HL-60/S4 (cell line): Measurements from ENCODE around the gene MS4A13.
"Not testable (repeated sequence)": the region's sequence is repeated elsewhere in the genome, so short reads cannot be mapped to it uniquely, and the experiment has no call there.

Experiments
- in situ Hi-C: fragments of 300-500 bp; cut with MboI; formaldehyde crosslinking; loops from 2 replicates; pipeline ENCODE4 v1.14.3; 2022; ENCODE audit warnings: low sequenced_read_pairs

MS4A13 gene, protein sequence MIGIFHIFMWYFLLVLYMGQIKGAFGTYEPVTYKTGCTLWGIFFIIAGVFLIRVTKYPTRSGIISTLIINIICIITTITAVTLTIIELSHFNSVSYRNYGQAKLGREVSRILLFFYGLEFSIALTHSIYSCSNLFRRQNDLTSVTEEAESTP

GRCh38 chr11:60515144-60515855 is at the start of gene MS4A13:
Gene MS4A13, plus strand, starts transcription at chr11:60515392. Its CDS starts 2,692 bp downstream, at chr11:60518084.
- in situ Hi-C loops: no loop called here

DNA sequence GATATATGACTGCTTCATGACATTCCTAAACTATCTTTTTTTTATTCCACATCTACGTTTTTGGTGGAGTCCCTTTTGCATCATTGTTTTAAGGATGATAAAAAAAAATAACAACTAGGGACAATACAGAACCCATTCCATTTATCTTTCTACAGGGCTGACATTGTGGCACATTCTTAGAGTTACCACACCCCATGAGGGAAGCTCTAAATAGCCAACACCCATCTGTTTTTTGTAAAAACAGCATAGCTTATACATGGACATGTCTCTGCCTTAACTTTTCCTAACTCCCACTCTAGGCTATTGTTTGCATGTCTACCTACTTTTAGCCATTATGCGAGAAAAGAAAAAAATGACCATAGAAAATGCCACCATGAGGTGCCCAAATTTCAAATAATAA is 46.4 kb upstream of the MS4A13 start:
- in situ Hi-C loops: no loop called here

- in situ Hi-C loops: no loop called here
Measured at GRCh38 chr11:60469723-60470122, 45.5 kb upstream of the MS4A13 start.

DNA sequence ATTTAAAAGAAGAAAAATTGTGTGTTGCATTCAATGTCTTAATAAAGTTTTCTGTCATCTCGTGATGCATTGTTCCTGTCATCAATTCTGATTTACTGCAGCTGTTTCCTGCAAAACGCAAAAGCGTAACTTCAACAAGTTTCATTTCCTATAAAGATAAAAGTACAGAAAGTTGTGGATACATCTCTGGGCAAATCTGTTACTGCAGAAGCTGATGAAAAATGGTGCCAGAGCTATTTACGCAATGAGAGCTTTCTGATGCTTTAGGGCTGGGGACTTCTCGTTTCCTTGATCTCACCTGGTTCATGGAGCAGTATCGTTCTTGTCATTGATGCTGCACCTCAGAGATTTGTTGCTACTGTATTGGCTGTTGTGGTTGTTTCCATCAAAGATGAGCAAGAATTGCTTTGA is 38.2 kb upstream of the MS4A13 start:
- in situ Hi-C loops: no loop called here

GRCh38 chr11:60482361-60482760 is 32.8 kb upstream of the MS4A13 start:
- in situ Hi-C loops: no loop called here

DNA sequence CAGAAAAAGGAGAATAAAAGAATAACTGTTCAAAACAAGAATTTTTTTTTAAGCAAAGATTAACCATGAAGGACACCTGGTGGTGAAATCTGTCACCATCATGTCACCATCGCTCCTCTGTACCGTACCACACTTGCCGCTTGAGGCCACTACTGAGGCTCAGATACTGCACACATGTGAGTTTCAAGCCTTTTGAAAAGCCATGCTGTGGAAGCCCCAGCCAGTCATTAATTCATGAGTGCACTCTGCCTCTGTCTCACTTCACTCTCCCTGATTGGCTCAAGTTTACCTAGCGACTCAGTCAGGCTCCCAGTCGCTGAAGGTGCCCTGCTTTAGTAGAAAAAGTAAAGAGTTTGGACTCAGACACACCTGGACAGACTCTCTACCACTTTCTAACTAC is 29.2 kb upstream of the MS4A13 start:
- in situ Hi-C loops: no loop called here

DNA sequence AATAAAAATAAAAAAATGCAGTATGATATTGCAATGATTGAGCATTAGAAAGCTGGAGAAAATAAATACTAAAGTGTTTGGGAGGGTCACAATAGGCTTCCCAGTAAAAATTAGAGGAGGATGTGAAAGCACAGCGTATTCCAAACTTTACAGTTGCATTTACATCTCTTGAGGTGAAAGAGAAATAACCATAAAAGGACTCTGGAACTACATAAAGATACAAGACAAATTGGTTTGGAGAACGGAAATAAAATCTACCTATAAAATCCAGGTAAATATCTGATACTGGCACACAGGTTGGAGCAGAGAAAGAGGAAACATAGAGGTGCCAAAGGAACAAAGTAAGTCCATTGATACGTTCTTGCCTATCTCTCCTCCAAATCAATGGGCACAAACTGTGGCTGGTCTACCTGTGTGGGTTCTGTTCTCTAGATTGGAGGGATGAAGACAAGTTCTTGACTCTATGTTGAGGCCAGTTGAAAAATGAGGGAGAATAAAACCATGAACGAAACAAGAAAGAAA is 22.6 kb upstream of the MS4A13 start, which contains the start of gene MS4A12:
MS4A12 (plus strand) TSS at position 291 of the 522 bp plus-strand sequence. CDS start 4,541 bp downstream, outside the sequence.
- in situ Hi-C loops: no loop called here

DNA sequence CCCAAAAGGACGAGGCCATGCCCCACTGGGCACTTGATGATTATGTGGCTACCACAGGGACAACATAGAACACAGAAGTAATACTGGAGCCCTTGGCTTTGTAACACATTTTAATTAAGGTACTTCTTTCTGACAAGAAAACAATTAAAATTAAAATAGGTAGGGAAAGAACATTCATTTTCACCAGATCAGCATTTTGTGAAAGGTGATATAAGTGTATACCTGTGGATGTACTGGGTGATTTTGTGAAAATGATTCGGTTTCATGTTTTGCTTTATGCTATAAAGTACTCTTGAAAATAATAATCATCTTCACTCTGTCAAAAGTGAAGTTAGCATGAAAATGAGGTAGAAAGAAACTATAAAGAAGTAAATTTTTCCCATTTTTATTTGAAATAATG is 21.7 kb upstream of the MS4A13 start:
- in situ Hi-C loops: no loop called here

GRCh38 chr11:60498399-60498798 is 16.8 kb upstream of the MS4A13 start:
- in situ Hi-C loops: no loop called here

- in situ Hi-C loops: no loop called here
Measured at GRCh38 chr11:60498853-60499252, 16.3 kb upstream of the MS4A13 start.

DNA sequence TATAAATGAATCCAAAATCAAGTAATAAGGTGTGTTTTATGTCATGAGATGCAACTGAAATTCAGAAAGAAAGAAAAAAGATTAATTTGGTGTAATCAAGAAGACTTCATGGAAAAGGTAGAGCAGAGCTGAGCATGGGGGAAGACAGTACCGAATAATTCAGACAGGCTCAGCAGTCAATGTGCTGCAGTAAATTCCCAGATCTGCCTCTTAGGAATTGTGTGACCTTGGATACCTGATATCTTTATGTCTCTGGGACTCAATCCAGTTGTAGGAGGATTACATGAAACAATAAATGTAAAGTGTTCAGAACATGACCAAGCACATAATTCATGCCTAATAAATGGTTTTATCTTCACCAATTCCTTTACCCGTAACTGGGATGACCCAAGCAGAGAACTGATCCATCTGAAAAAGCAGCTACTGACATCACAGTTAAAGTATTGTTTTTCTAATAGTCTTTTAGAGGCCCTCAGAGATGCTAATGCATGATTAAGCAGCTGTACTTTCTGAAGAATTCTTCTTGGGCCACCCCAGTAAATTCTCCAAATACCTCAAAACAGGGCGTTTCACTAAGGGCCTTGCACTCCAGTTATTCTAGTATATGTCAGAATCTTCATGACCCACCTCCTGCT is 14.8 kb upstream of the MS4A13 start:
- in situ Hi-C loops: no loop called here

GRCh38 chr11:60502221-60502775 is 12.9 kb upstream of the MS4A13 start:
- in situ Hi-C loops: no loop called here

- in situ Hi-C loops: no loop called here
Measured at GRCh38 chr11:60504219-60504905, 10.8 kb upstream of the MS4A13 start.

DNA sequence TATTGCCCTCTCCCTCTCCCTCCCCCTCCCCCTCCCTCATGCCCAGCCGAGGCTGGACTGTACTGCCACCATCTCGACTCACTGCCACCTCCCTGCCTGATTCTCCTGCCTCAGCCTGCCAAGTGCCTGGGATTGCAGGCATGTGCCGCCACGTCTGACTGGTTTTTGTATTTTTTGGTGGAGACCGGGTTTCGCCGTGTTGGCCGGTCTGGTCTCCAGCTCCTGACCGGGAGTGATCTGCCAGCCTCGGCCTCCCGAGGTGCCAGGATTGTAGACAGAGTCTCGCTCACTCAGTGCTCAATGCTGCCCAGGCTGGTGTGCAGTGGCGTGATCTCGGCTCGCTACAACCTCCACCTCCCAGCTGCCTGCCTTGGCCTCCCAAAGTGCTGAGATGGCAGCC is 5.6 kb upstream of the MS4A13 start:
- in situ Hi-C loops: not testable (repeated sequence)

GRCh38 chr11:60510209-60510608 is 5.0 kb upstream of the MS4A13 start:
- in situ Hi-C loops: not testable (repeated sequence)

DNA sequence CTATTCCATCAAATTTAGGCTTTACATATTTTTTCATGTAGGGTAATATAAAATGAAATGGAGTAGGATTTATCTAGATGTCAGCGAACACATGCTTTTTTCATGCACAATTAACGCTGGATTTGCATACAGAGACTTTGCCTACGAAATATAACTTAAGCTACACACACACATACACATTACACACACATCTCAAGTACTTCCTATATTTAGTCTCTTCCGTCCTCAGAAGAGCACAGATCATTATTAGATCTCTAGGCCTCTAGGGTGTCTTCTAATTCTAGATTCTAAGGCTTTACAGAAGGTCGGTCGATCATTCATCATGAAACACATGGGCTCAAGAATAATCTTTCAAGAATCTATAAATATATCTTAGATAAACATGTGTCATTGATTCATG is 3.8 kb upstream of the MS4A13 start:
- in situ Hi-C loops: no loop called here

- in situ Hi-C loops: no loop called here
Measured at GRCh38 chr11:60512651-60513225, 2.5 kb upstream of the MS4A13 start.

GRCh38 chr11:60513496-60514460 is 1.4 kb upstream of the MS4A13 start:
- in situ Hi-C loops: no loop called here

GRCh38 chr11:60528465-60528864 is 13.3 kb downstream of the MS4A13 start:
- in situ Hi-C loops: no loop called here

DNA sequence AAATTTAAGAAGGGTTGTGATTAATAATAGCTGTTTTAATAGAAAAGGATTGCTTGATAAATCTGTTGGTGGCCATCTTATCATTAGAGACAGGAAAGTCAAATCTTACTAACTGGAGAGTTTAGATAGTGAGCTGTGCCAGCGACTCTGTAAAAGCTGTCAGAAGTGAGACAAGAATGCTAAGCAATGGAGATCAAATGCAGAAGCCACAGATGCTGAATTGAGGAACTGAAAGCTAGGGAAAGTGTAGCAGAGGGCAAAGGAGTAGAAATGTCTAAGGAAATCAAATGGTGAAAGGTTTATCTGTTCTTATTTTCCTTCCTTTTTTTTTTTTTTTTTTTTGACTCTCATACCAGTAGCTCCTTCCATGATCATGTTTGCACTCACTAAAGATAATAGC is 13.7 kb downstream of the MS4A13 start:
- in situ Hi-C loops: no loop called here
